Retinal pigment epithelial cell (primary cell): ENCODE measurements around the gene LZTR1.

Source experiments
- DNase-seq: peaks from one replicate; pipeline ENCODE4 v3.0.0-alpha.2; 2010; ENCODE audit warnings: low read depth
- H3K4me3 ChIP-seq: 2 replicates; pipeline ENCODE4 v1.5.1; 2011; ENCODE audit warnings: mild to moderate bottlenecking, low read length, control low read depth, moderate library complexity
- TF ChIP-seq, protein P1 (sequence below): conservative IDR thresholded peaks from 2 replicates; pipeline ENCODE4 v1.5.1; 2011; ENCODE audit warnings: low read depth, low read length, control low read depth, inconsistent platforms

Gene LZTR1

DNA sequence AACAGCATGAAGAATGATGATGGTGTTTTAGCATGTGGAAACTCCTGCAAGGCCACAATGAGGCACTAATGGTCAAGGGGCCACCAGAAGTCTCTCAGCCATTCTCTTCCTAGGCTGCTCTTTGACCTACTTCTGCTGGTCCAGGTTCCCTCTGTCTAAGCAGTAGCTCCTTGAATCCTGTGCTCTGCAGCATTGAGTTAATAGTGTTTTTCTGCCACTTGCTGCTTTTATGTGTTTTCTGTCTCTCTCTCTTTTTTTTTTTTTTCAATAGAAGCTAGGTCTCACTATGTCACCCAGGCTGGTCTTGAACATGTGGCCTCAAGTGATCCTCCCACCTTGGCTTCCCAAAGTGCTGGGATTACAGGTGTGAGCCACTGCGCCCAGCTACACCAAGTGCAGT, 35.1 kb upstream of the LZTR1 start:
- TF ChIP-seq, protein P1, sequence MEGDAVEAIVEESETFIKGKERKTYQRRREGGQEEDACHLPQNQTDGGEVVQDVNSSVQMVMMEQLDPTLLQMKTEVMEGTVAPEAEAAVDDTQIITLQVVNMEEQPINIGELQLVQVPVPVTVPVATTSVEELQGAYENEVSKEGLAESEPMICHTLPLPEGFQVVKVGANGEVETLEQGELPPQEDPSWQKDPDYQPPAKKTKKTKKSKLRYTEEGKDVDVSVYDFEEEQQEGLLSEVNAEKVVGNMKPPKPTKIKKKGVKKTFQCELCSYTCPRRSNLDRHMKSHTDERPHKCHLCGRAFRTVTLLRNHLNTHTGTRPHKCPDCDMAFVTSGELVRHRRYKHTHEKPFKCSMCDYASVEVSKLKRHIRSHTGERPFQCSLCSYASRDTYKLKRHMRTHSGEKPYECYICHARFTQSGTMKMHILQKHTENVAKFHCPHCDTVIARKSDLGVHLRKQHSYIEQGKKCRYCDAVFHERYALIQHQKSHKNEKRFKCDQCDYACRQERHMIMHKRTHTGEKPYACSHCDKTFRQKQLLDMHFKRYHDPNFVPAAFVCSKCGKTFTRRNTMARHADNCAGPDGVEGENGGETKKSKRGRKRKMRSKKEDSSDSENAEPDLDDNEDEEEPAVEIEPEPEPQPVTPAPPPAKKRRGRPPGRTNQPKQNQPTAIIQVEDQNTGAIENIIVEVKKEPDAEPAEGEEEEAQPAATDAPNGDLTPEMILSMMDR, result no peak
- DNase-seq, result no peak
- H3K4me3 ChIP-seq, result no peak overlapping the region

DNA sequence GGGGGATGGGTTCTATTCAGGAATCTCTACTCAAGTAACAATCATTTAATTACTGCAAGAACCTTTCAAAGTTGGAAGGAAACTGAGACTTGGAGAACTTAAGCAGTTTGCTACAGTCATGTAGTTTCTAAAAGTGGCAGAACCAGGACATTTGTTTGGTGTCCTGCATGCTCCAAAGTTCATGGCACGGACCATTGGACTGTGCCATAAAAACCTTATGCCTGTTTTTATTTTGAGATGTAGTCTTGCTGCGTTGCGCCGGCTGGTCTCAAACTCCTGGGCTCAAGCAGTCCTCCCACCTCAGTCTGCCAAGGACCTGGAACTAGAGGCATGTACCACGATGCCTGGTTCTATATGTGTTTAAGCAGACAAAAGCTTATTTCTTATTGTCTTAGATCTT, 33.6 kb upstream of the LZTR1 start:
- no peak for DNase-seq
- TF ChIP-seq, protein P1, result no peak
- no peak overlapping the region for H3K4me3 ChIP-seq

DNA sequence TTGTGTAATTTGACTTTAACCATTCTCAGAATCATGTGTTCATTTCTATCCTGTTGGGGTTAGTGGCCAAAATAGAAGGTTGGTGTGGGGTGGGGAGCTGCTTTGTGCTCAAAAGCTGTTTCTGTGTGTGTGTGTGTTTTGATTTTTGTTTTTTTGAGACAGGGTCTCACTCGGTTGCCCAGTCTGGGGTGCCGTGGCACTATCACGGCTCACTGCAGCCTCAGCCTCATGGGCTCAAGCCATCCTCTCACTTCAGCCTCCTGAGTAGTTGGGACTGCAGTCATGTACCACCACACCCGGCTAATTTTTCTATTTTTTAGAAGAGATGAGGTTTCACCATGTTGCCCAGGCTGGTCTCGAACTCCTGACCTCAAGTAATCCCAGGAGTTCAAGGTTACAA, 33.1 kb upstream of the LZTR1 start:
- no peak for DNase-seq
- no peak overlapping the region for H3K4me3 ChIP-seq
- TF ChIP-seq, protein P1, result no peak

DNA sequence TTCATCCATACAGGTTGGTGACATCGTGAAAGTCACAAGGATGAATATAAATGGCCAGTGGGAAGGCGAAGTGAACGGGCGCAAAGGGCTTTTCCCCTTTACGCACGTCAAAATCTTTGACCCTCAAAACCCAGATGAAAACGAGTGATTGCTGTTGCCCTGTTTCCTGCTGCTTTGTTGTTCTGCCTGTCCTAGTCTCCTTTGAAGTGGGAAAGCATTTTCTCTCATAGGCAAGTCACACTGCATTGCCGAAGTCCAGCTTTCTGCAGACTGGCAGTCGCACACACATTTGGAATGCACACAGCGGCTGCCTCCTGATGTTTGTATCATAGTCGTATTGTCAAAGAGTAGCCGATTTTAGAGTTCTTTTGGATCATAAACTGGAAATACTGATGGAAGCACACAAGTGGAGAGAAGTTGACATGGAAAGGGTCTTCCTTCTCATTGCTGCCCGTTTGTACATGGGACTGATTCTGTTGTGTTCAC, 32.4 kb upstream of the LZTR1 start:
- no peak overlapping the region for H3K4me3 ChIP-seq
- TF ChIP-seq, protein P1, result no peak
- no peak for DNase-seq

DNA sequence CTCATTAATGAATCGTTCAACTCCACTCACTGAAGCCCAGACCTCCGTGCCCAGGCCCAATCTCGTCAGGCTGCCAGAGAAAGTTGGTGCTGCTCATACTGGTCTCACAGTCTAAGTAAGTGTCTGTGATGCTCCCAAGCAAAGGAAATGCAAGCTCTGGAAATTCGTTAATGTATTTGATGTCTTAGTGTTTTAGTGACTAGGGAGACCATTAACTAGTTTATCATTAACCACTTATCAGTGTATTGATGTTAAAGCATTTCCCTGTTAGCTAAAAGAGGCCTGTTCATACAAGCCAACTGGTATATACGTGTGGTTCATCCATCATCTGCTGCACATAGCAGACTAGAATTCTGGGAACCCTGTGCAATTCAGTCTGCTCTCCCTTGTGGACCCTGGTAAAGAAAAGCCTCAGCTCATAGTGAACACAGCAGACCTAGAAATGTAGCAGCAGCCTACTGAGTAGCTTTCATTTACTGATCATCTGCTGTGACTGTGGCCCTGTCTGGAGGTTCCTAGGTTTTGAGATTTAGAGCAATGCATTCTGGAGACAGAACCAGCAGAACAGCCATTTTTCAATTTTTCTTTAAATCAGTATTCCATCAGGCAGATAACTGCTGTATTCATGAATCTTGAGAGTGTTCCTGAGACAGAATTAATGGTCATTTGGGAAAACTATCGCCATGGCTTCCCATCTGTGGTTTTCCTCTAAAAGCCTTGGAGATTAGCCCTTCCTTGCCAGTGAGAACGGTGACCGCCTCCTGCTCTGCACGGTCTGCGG, 30.8 kb upstream of the LZTR1 start:
- H3K4me3 ChIP-seq, result no peak overlapping the region
- TF ChIP-seq, protein P1, result no peak
- DNase-seq, result no peak

DNA sequence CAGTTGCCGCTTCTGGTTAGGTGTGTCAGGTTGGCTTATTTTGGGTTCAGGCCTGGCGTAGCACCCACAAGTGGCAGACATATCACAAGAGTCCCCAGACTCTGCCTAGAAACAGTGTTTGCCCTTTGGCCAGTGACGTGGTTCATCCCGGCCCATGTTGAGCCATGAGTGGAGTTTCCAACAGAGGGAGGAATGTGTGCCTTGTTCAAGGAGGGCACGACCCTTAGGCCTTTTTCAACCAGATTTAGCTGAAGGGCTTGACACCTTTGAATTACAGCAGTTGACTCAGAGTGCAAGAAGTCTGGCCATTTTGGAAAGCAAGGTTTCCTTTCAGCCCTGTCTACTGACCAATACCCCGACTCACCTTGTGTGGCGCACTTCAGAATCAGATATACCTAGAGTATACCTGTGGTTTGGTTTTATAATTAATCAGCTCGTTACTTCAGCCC, 30.1 kb upstream of the LZTR1 start:
- H3K4me3 ChIP-seq, result no peak overlapping the region
- DNase-seq, result no peak
- TF ChIP-seq, protein P1, result no peak

DNA sequence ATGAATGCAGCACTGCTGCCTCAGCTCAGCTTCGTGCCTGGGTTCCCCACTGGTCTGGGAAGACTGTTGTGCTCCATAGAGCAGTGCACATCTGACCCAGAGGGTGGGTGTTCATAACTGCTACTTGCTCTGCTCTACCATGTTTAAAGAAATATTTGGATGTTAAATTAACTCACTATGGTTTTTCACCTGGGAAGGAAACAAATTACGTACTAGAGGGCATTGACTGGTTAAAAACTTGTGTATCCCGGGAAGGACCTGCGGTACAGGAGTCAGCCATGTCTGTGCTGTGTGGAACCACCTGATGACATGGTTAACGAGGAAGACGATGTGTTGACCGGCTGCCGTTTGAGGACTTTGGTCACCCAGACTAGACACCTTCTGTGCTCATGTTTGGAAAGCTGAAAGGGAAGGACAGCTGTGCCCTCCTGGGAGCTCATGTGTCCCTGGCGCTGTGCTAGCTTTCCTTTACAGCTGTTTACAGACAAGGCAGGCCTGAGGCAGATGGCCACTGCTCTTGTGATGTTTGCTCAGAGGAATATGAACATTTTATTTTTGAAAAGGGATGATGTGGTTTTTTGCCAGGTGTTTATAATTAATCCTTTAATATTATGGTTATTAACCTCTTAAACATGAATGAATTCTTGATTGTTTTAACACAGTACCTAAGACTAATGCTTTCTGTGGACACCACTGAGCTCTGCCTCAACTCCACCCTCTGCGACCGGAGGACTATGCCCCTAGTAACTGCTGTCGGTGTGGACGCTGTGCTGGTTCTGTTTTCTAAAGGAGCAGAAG, 29.4 kb upstream of the LZTR1 start:
- H3K4me3 ChIP-seq, result no peak overlapping the region
- TF ChIP-seq, protein P1, result no peak
- no peak for DNase-seq
